Measurements from ENCODE around the gene LIN28A. TPM values are rescaled to one million over a fixed set of nuclear protein-coding genes. Genes with fewer than 3 reads are reported as not detected.

LIN28A gene
- total RNA-seq, 1 experiment from 2014 or later = 1,289 TPM

- no peak overlapping the region for H2BK120ac ChIP-seq (ENCODE audit: low read depth, low read length, poor library complexity, severe bottlenecking)
- WGBS (ENCODE audit: extremely low coverage, insufficient read length, low lambda C conversion rate) = no CpG with 5 or more reads among the region's 3 CpGs
- H3K4ac ChIP-seq (ENCODE audit: low read depth, low read length) = no peak overlapping the region
- H3K18ac ChIP-seq (ENCODE audit: insufficient read length, low read depth, low read length) = no peak overlapping the region
- H3K27me3 Mint-ChIP-seq (ENCODE audit: low read depth) = no peaks in the 10 kb centered on the region
- no peaks in the 10 kb centered on the region for H3K9me3 ChIP-seq (ENCODE audit: control insufficient read depth, low read depth, low read length)
- peaks cover 10% of the 10 kb centered on the region for H3K23me2 ChIP-seq (ENCODE audit: insufficient read length, low read depth, low read length, poor library complexity, severe bottlenecking)
- no peak overlapping the region for H4K5ac ChIP-seq (ENCODE audit: insufficient read length, low read depth, low read length)
- TF ChIP-seq CTCF (conservative IDR thresholded peaks at IDR 0.05) = no peak
- no peak overlapping the region for H3K56ac ChIP-seq (ENCODE audit: insufficient read length, low read depth, low read length)
- H3K23ac ChIP-seq (ENCODE audit: insufficient read length, low read depth, low read length) = no peak overlapping the region
- no peak overlapping the region for H3K27ac ChIP-seq (ENCODE audit: insufficient read length, low read depth, low read length)
- no peak overlapping the region for H3K4me3 Mint-ChIP-seq
- H2BK15ac ChIP-seq (ENCODE audit: low read depth, low read length) = no peak overlapping the region
- peaks cover 41 to 58% (median 53%) of the 10 kb centered on the region in 3 experiments; a peak in 6 of 7 replicates for H3K36me3 Mint-ChIP-seq (ENCODE audit: insufficient read depth in 1 of 3, low read depth in 3 of 3)
- no peak overlapping the region for H2BK5ac ChIP-seq (ENCODE audit: insufficient read length, low read length)
- H4K20me1 ChIP-seq (ENCODE audit: control insufficient read depth, insufficient read depth, insufficient read length) = no peaks in the 10 kb centered on the region
- H3K4me1 ChIP-seq (ENCODE audit: insufficient read depth, low read length) = no peaks in the 10 kb centered on the region; the same call in 1 of the 2 replicates
- peaks cover 4% of the 10 kb centered on the region; the same call in 1 of the 2 replicates for H3K79me2 ChIP-seq (ENCODE audit: insufficient read depth, low read length)
- no peak overlapping the region for H2AFZ ChIP-seq (ENCODE audit: low read length)
- no peaks in the 10 kb centered on the region for H3K9me3 Mint-ChIP-seq
- H3T11ph ChIP-seq (ENCODE audit: low read length) = no peak overlapping the region
- no peak overlapping the region for H4K91ac ChIP-seq (ENCODE audit: insufficient read length, low read depth, low read length)
- H4K8ac ChIP-seq (replicated peaks; ENCODE audit: insufficient read length, low read depth, low read length) = no peak overlapping the region
- no peak for DNase-seq
- H3K4me2 ChIP-seq (ENCODE audit: insufficient read depth, insufficient read length, low read length) = no peak overlapping the region
- peak overlapping the region in 1 of 3 experiments; percentile 35; a peak in 1 of 7 replicates for H3K27ac Mint-ChIP-seq
- H3K27me3 ChIP-seq (ENCODE audit: insufficient read depth, low read length) = no peaks in the 10 kb centered on the region
- H3K79me1 ChIP-seq (ENCODE audit: insufficient read depth, low read depth, low read length, poor library complexity, severe bottlenecking) = no peaks in the 10 kb centered on the region
- H3K9ac ChIP-seq (ENCODE audit: extremely low read depth, insufficient read length, low read length) = no peak overlapping the region
- no peak overlapping the region for H2AK5ac ChIP-seq (ENCODE audit: insufficient read length, low read length)
- no peak overlapping the region for H2BK20ac ChIP-seq (ENCODE audit: low read depth, low read length, poor library complexity, severe bottlenecking)
- no peak overlapping the region for H3K14ac ChIP-seq (ENCODE audit: insufficient read depth, low read length)
- no peak overlapping the region for H2BK12ac ChIP-seq (ENCODE audit: insufficient read length, low read depth, low read length)
- peaks cover 12 to 24% of the 10 kb centered on the region in 2 experiments for H3K4me1 Mint-ChIP-seq
These were observed 65.4 kb downstream of the LIN28A start for GRCh38 chr1:26475989-26476388.
